GM23338 (cell line): Measurements from ENCODE around the gene PPP1R12A. TPM values are rescaled to one million over a fixed set of nuclear protein-coding genes. Genes with fewer than 3 reads are reported as not detected.

Experiments
- ATAC-seq: fragments of 200-7000 bp; cut with Tn5 transposase; 3 replicates; pipeline ENCODE4 v1.9.1; 2020
- DNase-seq: peaks from one replicate; pipeline ENCODE4 v3.0.0-alpha.2; 2015; ENCODE audit warnings: low spot score
- H2AFZ ChIP-seq: fragments of 200-600 bp; sonication (generic); 2 replicates; pipeline ENCODE4 v1.8.0; 2016; ENCODE audit warnings: antibody characterized with exemption, mild to moderate bottlenecking, moderate library complexity
- H3F3A ChIP-seq: fragments of 200-600 bp; sonication (generic); replicated peaks from 2 replicates; pipeline ENCODE4 v1.8.0; 2017; ENCODE audit warnings: antibody characterized with exemption, mixed run types, low read depth
- H3K27ac ChIP-seq: fragments of 200-600 bp; sonication (generic); 2 replicates; pipeline ENCODE4 v1.6.1; 2016; ENCODE audit warnings: low read depth
- H3K27me3 ChIP-seq: fragments of 200-600 bp; sonication (generic); 2 replicates; pipeline ENCODE4 v1.8.0; 2016; ENCODE audit warnings: mild to moderate bottlenecking, mixed run types, moderate library complexity; ENCODE audit not compliant: insufficient read depth
- H3K36me3 ChIP-seq: fragments of 200-600 bp; sonication (generic); 2 replicates; pipeline ENCODE4 v1.8.0; 2016; ENCODE audit warnings: mild to moderate bottlenecking; ENCODE audit not compliant: insufficient read depth
- H3K4me1 ChIP-seq: fragments of 200-600 bp; sonication (generic); 2 replicates; pipeline ENCODE4 v1.8.0; 2016; ENCODE audit warnings: mild to moderate bottlenecking, moderate library complexity; ENCODE audit not compliant: insufficient read depth
- H3K4me2 ChIP-seq: fragments of 200-600 bp; sonication (generic); 2 replicates; pipeline ENCODE4 v1.7.1; 2017; ENCODE audit warnings: mixed run types
- H3K4me3 ChIP-seq: fragments of 200-600 bp; sonication (generic); 2 replicates; pipeline ENCODE4 v1.6.1; 2016; ENCODE audit warnings: mixed run types
- H3K79me2 ChIP-seq: fragments of 200-600 bp; sonication (generic); replicated peaks from 2 replicates; pipeline ENCODE4 v1.8.0; 2017; ENCODE audit warnings: mild to moderate bottlenecking; ENCODE audit not compliant: insufficient read depth
- H3K9me2 ChIP-seq: fragments of 200-600 bp; sonication (generic); 2 replicates; pipeline ENCODE4 v1.8.0; 2017; ENCODE audit not compliant: insufficient read depth
- H4K20me1 ChIP-seq: fragments of 200-600 bp; sonication (generic); replicated peaks from 2 replicates; pipeline ENCODE4 v1.8.0; 2017; ENCODE audit warnings: mild to moderate bottlenecking; ENCODE audit not compliant: insufficient read depth
- H3K27ac Mint-ChIP-seq: 2 replicates; pipeline ENCODE4 v1.8.0; 2020; ENCODE audit warnings: inconsistent platforms, mild to moderate bottlenecking, moderate library complexity, mixed read lengths
- H3K27me3 Mint-ChIP-seq: 3 replicates; pipeline ENCODE4 v1.8.0; 2022; ENCODE audit warnings: low read depth, mild to moderate bottlenecking, moderate library complexity, mixed read lengths, inconsistent platforms; ENCODE audit not compliant: insufficient read depth, poor library complexity
- H3K36me3 Mint-ChIP-seq: 3 replicates; pipeline ENCODE4 v1.8.0; 2021; ENCODE audit warnings: low read depth, mild to moderate bottlenecking, inconsistent platforms, moderate library complexity, mixed read lengths
- H3K4me1 Mint-ChIP-seq: 3 replicates; pipeline ENCODE4 v1.8.0; 2020; ENCODE audit warnings: mild to moderate bottlenecking, inconsistent platforms, mixed read lengths
- H3K4me3 Mint-ChIP-seq: 3 replicates; pipeline ENCODE4 v1.8.0; 2021; ENCODE audit warnings: moderate library complexity, mild to moderate bottlenecking, inconsistent platforms, mixed read lengths
- H3K9me3 Mint-ChIP-seq: 3 replicates; pipeline ENCODE4 v1.8.0; 2020; ENCODE audit warnings: moderate library complexity, mild to moderate bottlenecking, inconsistent platforms, mixed read lengths
- REST ChIP-seq: IDR thresholded peaks from one replicate; pipeline ENCODE4 v1.6.1; 2018; ENCODE audit warnings: antibody characterized with exemption; ENCODE audit not compliant: unreplicated experiment
- STAT1 ChIP-seq: IDR thresholded peaks from one replicate; pipeline ENCODE4 v1.6.1; 2016; ENCODE audit warnings: antibody characterized with exemption; ENCODE audit not compliant: unreplicated experiment
- ZNF331 ChIP-seq: fragments of 250-450 bp; sonication (Bioruptor Pico); IDR thresholded peaks from 2 replicates; pipeline ENCODE4 v1.5.0; 2020; ENCODE audit warnings: low read depth, mild to moderate bottlenecking, moderate library complexity
- ZNF462 ChIP-seq: fragments of 250-450 bp; sonication (Bioruptor Pico); IDR thresholded peaks from 2 replicates; pipeline ENCODE4 v1.5.0; 2020; ENCODE audit warnings: mild to moderate bottlenecking, moderate library complexity
- polyA plus RNA-seq: library from polyadenylated mRNA; unstranded; fragments of >200 nt; fragmentation: Nextera tagmentation; extraction: Ambion mirVana; gene quantifications from 2 replicates; pipeline ENCODE4 v1.2.1, GENCODE V29; 2016
- total RNA-seq: library from RNA; depleted of rRNA; stranded (reverse); fragments of >200 nt; shearing (Covaris generic); gene quantifications from 2 replicates; pipeline ENCODE4 v1.2.3, GENCODE V29; 2014

PPP1R12A gene
- total and polyA plus RNA-seq, 2 experiments from 2014 or later: 91.6 to 146 TPM

GRCh38 chr12:79764641-79765040, 170.3 kb downstream of the PPP1R12A start (continued):
- no peak for TF ChIP-seq ZNF462
- TF ChIP-seq STAT1: no peak

- no peaks in the 10 kb centered on the region for H3K27me3 ChIP-seq
- no peaks in the 10 kb centered on the region for H3K9me2 ChIP-seq
- H3K79me2 ChIP-seq: no peaks in the 10 kb centered on the region
- Mint-ChIP-seq H3K27me3 (peaks cover 5% of the 10 kb centered on the region), H3K4me3 (no peak overlapping the region), H3K4me1 (no peaks in the 10 kb centered on the region), H3K27ac (no peak overlapping the region), H3K9me3 (peaks cover 7% of the 10 kb centered on the region; the same call in 2 of the 3 replicates), H3K36me3 (no peaks in the 10 kb centered on the region)
- no peaks in the 10 kb centered on the region for H3K36me3 ChIP-seq
- TF ChIP-seq REST (no peak), ZNF331 (no peak)
- no peak overlapping the region for H3K4me3 ChIP-seq
- DNase-seq: no peak
- no peak overlapping the region for H2AFZ ChIP-seq
- no peaks in the 10 kb centered on the region for H4K20me1 ChIP-seq
- no peak overlapping the region for H3K4me2 ChIP-seq
- H3K27ac ChIP-seq: no peak overlapping the region
- no peaks in the 10 kb centered on the region for H3K4me1 ChIP-seq
- H3F3A ChIP-seq: no peaks in the 10 kb centered on the region
- no peak for ATAC-seq
These were observed 171.0 kb downstream of the PPP1R12A start for GRCh38 chr12:79763766-79764452.
